ENCODE data around the gene RFNG. TPM values are rescaled to one million over a fixed set of nuclear protein-coding genes. Genes with fewer than 3 reads are reported as not detected.

The RFNG gene
- total RNA-seq, 1 donor from 2014 or later = 43.4 TPM

GRCh38 chr17:82058855-82059249 lies 7.2 kb upstream of the RFNG start:
- TF ChIP-seq, protein P1, sequence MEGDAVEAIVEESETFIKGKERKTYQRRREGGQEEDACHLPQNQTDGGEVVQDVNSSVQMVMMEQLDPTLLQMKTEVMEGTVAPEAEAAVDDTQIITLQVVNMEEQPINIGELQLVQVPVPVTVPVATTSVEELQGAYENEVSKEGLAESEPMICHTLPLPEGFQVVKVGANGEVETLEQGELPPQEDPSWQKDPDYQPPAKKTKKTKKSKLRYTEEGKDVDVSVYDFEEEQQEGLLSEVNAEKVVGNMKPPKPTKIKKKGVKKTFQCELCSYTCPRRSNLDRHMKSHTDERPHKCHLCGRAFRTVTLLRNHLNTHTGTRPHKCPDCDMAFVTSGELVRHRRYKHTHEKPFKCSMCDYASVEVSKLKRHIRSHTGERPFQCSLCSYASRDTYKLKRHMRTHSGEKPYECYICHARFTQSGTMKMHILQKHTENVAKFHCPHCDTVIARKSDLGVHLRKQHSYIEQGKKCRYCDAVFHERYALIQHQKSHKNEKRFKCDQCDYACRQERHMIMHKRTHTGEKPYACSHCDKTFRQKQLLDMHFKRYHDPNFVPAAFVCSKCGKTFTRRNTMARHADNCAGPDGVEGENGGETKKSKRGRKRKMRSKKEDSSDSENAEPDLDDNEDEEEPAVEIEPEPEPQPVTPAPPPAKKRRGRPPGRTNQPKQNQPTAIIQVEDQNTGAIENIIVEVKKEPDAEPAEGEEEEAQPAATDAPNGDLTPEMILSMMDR (conservative IDR thresholded peaks at IDR 0.05) = no peak
- Mint-ChIP-seq H3K9me3 (no peaks in the 10 kb centered on the region), H3K27me3 (no peaks in the 10 kb centered on the region), H3K36me3 (no peaks in the 10 kb centered on the region), H3K4me1 (ENCODE audit: unreplicated experiment) (no peaks in the 10 kb centered on the region), H3K4me3 (no peak overlapping the region), H3K27ac (no peak overlapping the region)
- DNase-seq (ENCODE audit: extremely low spot score, unreplicated experiment) = no peak

- no peaks in the 10 kb centered on the region for H3K27me3 Mint-ChIP-seq
- no peak overlapping the region for H3K27ac Mint-ChIP-seq
- TF ChIP-seq, protein P1 (conservative IDR thresholded peaks at IDR 0.05) = no peak
- H3K9me3 Mint-ChIP-seq = no peaks in the 10 kb centered on the region
- H3K4me3 Mint-ChIP-seq = no peak overlapping the region
- no peak for DNase-seq (ENCODE audit: extremely low spot score, unreplicated experiment)
- H3K4me1 Mint-ChIP-seq (ENCODE audit: unreplicated experiment) = no peaks in the 10 kb centered on the region
- no peaks in the 10 kb centered on the region for H3K36me3 Mint-ChIP-seq
These were observed 6.7 kb upstream of the RFNG start for GRCh38 chr17:82058230-82058854.

GRCh38 chr17:82056729-82057621 lies 5.4 kb upstream of the RFNG start:
- Mint-ChIP-seq H3K36me3 (no peaks in the 10 kb centered on the region), H3K4me3 (no peak overlapping the region), H3K27ac (no peak overlapping the region), H3K4me1 (ENCODE audit: unreplicated experiment) (no peaks in the 10 kb centered on the region), H3K9me3 (no peaks in the 10 kb centered on the region), H3K27me3 (no peaks in the 10 kb centered on the region)
- TF ChIP-seq, protein P1 (conservative IDR thresholded peaks at IDR 0.05) = no peak
- no peak for DNase-seq (ENCODE audit: extremely low spot score, unreplicated experiment)

DNA sequence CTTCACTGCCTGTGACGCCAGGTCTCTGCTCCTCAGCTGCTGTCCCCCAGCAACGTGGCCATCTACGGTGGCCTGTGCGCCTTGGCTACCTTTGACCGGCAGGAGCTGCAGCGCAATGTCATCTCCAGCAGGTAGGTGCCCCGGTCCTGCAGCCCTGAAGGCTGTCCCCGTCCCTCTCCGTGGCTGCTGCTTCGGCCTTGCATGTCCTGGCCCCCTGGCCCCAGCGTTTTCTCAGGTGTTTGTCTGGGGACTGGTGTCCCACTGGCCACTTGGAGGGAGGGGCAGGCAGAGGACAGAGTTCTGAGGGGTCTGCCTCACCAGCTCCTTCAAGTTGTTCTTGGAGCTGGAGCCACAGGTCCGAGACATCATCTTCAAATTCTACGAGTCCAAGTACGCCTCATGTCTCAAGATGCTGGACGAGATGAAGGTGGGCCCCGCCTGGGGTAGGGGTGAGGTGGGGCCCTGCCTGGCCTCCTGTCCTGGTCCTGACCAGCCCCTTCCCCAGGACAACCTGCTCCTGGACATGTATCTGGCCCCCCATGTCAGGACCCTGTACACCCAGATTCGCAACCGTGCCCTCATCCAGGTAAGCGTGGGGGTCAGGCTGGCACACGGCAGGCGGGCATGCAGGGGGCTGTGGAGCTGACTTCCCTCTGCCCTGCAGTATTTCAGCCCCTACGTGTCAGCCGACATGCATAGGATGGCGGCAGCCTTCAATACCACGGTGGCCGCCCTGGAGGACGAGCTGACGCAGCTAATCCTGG lies 4.5 kb upstream of the RFNG start:
- no peak for DNase-seq (ENCODE audit: extremely low spot score, unreplicated experiment)
- no peaks in the 10 kb centered on the region for H3K27me3 Mint-ChIP-seq
- H3K4me1 Mint-ChIP-seq (ENCODE audit: unreplicated experiment) = no peaks in the 10 kb centered on the region
- no peaks in the 10 kb centered on the region for H3K36me3 Mint-ChIP-seq
- H3K27ac Mint-ChIP-seq = no peak overlapping the region
- H3K9me3 Mint-ChIP-seq = no peaks in the 10 kb centered on the region
- no peak overlapping the region for H3K4me3 Mint-ChIP-seq
- TF ChIP-seq, protein P1 (conservative IDR thresholded peaks at IDR 0.05) = no peak

DNA sequence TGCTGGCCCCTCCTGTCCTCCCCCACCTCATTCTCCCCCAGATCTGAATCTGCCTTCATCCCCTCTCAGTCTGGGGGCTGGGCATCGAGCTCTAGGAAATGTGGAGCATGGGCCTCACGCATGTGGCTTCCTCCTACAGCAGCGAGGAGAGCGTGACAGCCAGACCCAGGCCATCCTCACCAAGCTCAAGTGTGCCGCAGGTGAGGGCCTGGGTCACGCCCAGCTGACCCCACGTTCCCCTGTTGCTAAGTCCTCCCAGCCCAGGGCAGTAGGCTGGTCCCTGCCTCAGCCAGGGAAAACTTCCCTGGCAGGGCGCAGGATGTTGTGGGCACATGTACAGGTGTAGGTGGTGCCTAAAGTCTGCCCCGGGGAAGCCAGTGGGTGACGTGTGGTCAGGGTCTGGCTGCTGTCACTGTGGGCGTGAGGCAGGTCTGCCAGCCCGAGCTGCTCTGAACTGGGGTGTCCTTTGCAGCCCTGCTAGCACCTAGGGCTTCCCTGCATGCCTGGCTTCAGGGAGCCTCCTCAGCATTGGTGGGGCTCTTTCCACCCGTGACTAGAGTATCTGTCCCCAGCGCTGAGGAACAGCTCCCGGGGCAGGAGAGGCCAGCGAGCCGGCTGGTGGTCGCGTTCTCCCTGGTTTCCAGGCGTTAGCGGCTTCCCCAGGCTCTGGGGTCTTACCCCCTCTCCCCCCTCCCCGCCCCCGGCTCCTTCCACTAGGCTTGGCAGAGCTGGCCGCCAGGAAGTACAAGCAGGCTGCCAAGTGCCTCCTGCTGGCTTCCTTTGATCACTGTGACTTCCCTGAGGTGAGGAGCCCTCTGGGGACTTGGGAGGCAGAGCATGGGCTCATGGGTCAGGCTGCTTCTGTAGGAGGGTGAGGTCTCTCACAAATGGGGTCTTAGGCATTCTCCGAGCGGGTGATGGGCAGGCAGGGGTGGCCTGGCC lies 3.7 kb upstream of the RFNG start:
- Mint-ChIP-seq H3K9me3 (no peaks in the 10 kb centered on the region), H3K4me1 (ENCODE audit: unreplicated experiment) (no peaks in the 10 kb centered on the region), H3K4me3 (no peak overlapping the region), H3K36me3 (no peaks in the 10 kb centered on the region), H3K27ac (no peak overlapping the region), H3K27me3 (no peaks in the 10 kb centered on the region)
- TF ChIP-seq, protein P1 (conservative IDR thresholded peaks at IDR 0.05) = no peak
- DNase-seq (ENCODE audit: extremely low spot score, unreplicated experiment) = no peak
